Osteocyte (in vitro differentiated cells): ENCODE data around the gene SAG. TPM values are rescaled to one million over a fixed set of nuclear protein-coding genes. Genes with fewer than 3 reads are reported as not detected.

ENCODE experiments used
- DNase-seq: peaks from one replicate; pipeline ENCODE4 v3.0.0; 2021; ENCODE audit warnings: mixed read lengths; ENCODE audit not compliant: unreplicated experiment; ENCODE audit errors: extremely low spot score
- H3K27ac Mint-ChIP-seq: one replicate; pipeline ENCODE4 v1.8.0; 2021; ENCODE audit warnings: mild to moderate bottlenecking, mixed read lengths; ENCODE audit not compliant: unreplicated experiment
- H3K27me3 Mint-ChIP-seq: one replicate; pipeline ENCODE4 v1.8.0; 2021; ENCODE audit warnings: mixed read lengths; ENCODE audit not compliant: unreplicated experiment
- H3K36me3 Mint-ChIP-seq: one replicate; pipeline ENCODE4 v1.8.0; 2021; ENCODE audit warnings: mixed read lengths; ENCODE audit not compliant: unreplicated experiment
- H3K4me1 Mint-ChIP-seq: one replicate; pipeline ENCODE4 v1.8.0; 2021; ENCODE audit warnings: mixed read lengths; ENCODE audit not compliant: unreplicated experiment
- H3K4me3 Mint-ChIP-seq: one replicate; pipeline ENCODE4 v1.8.0; 2021; ENCODE audit warnings: mild to moderate bottlenecking, moderate library complexity, mixed read lengths; ENCODE audit not compliant: unreplicated experiment
- H3K9me3 Mint-ChIP-seq: one replicate; pipeline ENCODE4 v1.8.0; 2021; ENCODE audit warnings: mixed read lengths; ENCODE audit not compliant: unreplicated experiment
- total RNA-seq: library from RNA; stranded (reverse); gene quantifications from 2 replicates; pipeline ENCODE4 v1.2.1, GENCODE V29; 2021
- TF ChIP-seq, protein P1 (sequence below): fragments of 200-600 bp; sonication (generic); IDR thresholded peaks from 2 replicates; pipeline ENCODE4 v1.5.0; 2021; ENCODE audit warnings: antibody characterized with exemption, mild to moderate bottlenecking, moderate library complexity

The SAG gene
- total RNA-seq, 1 donor from 2014 or later, result not detected

DNA sequence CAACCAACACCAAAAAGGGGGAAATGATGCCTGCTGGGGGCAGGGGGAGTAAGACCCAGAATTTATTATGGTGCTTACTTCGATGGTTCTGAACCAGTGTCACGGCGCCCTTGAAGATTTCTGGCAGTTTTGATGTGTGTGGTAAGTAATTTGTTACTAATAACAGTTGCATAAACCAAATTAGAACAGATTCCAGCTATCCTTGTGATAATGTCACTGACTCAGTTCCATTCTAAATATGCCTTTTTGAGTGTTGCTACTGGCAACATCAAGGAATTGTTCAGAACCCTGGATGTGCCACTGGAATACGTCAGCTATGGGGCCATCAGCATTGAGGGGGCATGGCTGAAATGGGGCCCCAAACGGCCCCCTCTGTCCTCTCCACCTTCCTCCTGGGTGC is 11.6 kb downstream of the SAG start:
- Mint-ChIP-seq H3K27me3 (peaks cover 15% of the 10 kb centered on the region), H3K36me3 (no peaks in the 10 kb centered on the region), H3K4me3 (no peak overlapping the region), H3K9me3 (peaks cover 3% of the 10 kb centered on the region), H3K27ac (no peak overlapping the region), H3K4me1 (no peaks in the 10 kb centered on the region)
- DNase-seq, result no peak
- TF ChIP-seq, protein P1, sequence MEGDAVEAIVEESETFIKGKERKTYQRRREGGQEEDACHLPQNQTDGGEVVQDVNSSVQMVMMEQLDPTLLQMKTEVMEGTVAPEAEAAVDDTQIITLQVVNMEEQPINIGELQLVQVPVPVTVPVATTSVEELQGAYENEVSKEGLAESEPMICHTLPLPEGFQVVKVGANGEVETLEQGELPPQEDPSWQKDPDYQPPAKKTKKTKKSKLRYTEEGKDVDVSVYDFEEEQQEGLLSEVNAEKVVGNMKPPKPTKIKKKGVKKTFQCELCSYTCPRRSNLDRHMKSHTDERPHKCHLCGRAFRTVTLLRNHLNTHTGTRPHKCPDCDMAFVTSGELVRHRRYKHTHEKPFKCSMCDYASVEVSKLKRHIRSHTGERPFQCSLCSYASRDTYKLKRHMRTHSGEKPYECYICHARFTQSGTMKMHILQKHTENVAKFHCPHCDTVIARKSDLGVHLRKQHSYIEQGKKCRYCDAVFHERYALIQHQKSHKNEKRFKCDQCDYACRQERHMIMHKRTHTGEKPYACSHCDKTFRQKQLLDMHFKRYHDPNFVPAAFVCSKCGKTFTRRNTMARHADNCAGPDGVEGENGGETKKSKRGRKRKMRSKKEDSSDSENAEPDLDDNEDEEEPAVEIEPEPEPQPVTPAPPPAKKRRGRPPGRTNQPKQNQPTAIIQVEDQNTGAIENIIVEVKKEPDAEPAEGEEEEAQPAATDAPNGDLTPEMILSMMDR, result no peak

GRCh38 chr2:233320470-233320869 is 12.9 kb downstream of the SAG start:
- Mint-ChIP-seq H3K36me3 (no peaks in the 10 kb centered on the region), H3K27ac (no peak overlapping the region), H3K9me3 (peaks cover 3% of the 10 kb centered on the region), H3K4me3 (no peak overlapping the region), H3K27me3 (peaks cover 15% of the 10 kb centered on the region), H3K4me1 (no peaks in the 10 kb centered on the region)
- no peak for DNase-seq
- TF ChIP-seq, protein P1, result no peak

DNA sequence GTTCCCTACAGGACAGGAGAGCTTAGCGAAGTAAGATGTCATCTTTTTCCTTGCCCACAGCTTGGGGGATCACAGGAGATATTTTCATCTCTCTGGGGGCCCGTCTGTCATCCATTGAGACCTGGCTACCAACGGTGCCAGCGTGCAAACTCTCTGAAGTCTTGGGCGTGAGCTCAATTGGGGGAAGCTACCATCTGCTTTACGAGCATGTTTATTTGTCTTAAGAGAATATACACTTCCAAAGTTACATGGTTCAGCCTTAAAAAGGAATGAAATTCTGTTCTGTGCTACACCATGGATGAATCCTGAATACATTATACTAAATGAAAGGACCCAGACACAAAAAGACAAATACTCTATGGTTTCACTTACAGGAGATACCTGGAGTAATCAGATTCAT is 13.6 kb downstream of the SAG start:
- no peak for DNase-seq
- Mint-ChIP-seq H3K27ac (no peak overlapping the region), H3K4me3 (no peak overlapping the region), H3K27me3 (peaks cover 15% of the 10 kb centered on the region), H3K4me1 (peaks cover 2% of the 10 kb centered on the region), H3K36me3 (no peaks in the 10 kb centered on the region), H3K9me3 (peaks cover 3% of the 10 kb centered on the region)
- TF ChIP-seq, protein P1, result no peak

DNA sequence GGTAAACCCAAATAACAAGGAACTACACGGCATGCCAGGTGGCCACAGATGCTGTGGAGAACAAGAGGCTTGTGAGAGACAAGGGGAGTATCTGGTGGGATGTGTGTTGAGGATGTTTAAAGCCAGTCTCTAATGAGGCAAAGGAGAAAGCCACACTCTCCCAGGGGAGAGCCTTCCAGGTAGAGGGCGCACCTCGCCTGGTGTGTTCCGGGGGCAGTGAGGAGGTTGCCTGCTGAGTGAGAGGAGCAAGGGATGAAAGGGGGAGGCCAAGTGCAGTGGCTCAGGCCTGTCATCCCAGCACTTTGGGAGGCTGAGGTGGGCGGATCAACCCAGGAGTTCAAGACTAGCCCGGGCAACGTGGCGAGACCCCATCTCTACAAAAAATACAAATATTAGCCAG is 16.2 kb downstream of the SAG start:
- H3K36me3 Mint-ChIP-seq, result no peaks in the 10 kb centered on the region
- no peak for DNase-seq
- TF ChIP-seq, protein P1, result no peak
- H3K27me3 Mint-ChIP-seq, result peaks cover 8% of the 10 kb centered on the region
- no peak overlapping the region for H3K4me3 Mint-ChIP-seq
- peaks cover 2% of the 10 kb centered on the region for H3K4me1 Mint-ChIP-seq
- no peak overlapping the region for H3K27ac Mint-ChIP-seq
- no peaks in the 10 kb centered on the region for H3K9me3 Mint-ChIP-seq

DNA sequence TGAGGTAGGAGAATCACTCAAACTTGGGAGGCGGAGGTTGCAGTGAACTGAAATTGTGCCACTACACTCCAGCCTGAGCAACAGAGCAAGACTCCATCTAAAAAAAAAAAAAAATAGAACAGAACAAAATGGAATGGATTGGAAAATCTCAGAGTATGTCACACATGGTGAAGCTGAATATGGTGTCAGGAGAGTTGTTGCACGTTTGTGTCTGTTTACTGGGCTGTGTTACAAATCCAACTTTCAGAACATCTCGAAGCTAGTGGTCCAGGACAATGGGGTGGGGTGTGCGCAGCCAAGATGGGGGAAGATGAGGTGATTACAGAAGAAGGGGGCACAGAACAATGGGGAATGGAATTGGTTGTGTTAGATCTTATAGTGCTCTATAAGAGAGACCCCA is 17.6 kb downstream of the SAG start:
- DNase-seq, result no peak
- TF ChIP-seq, protein P1, result no peak
- Mint-ChIP-seq H3K27me3 (peaks cover 7% of the 10 kb centered on the region), H3K9me3 (no peaks in the 10 kb centered on the region), H3K4me1 (peaks cover 10% of the 10 kb centered on the region), H3K36me3 (no peaks in the 10 kb centered on the region), H3K4me3 (no peak overlapping the region), H3K27ac (no peak overlapping the region)
